Body of pancreas (tissue), 4 donors: ENCODE results near the gene CCNA1. TPM values are rescaled to one million over a fixed set of nuclear protein-coding genes. Genes with fewer than 3 reads are reported as not detected.

Experiments
- ATAC-seq: fragments of 150-250 bp; one replicate; pipeline ENCODE4 v1.9.1; 2016
- DNase-seq, 4 donors: peaks; one replicate each; pipeline ENCODE4 v3.0.0-alpha.2; 2019
- H3K27ac ChIP-seq, 4 donors: fragments of 200-600 bp; sonication (generic); 1 replicate in 3 of 4; 2 replicates in 1 of 4; pipeline versions ENCODE4 v1.5.1 to v1.6.1; 2016 to 2019; ENCODE audit warnings: mild to moderate bottlenecking in 1 of 4, mixed read lengths in 1 of 4, moderate library complexity in 1 of 4
- H3K27me3 ChIP-seq, 2 donors: fragments of 200-600 bp; sonication (generic); one replicate each; pipeline ENCODE4 v1.6.0; 2016; ENCODE audit warnings: mild to moderate bottlenecking in 1 of 2
- H3K36me3 ChIP-seq, 2 donors: fragments of 200-600 bp; sonication (generic); replicated peaks in 1 of 2; 2 replicates each; pipeline ENCODE4 v1.5.1; 2016; ENCODE audit warnings: low read depth in 2 of 2; ENCODE audit not compliant: insufficient read depth in 1 of 2
- H3K4me1 ChIP-seq: fragments of 200-600 bp; sonication (generic); one replicate; pipeline ENCODE4 v1.6.0; 2016
- H3K4me3 ChIP-seq, 2 donors: fragments of 200-600 bp; sonication (generic); 1 replicate in 1 of 2; 2 replicates in 1 of 2; pipeline ENCODE4 v1.5.1; 2016 to 2019
- H3K9me3 ChIP-seq, 3 donors: fragments of 200-600 bp; sonication (generic); 1 replicate in 2 of 3; 2 replicates in 1 of 3; pipeline ENCODE4 v1.5.1; 2016
- POLR2A ChIP-seq, 3 donors: fragments of 450-650 bp; IDR thresholded peaks; one replicate each; pipeline ENCODE4 v1.6.1; 2016; ENCODE audit warnings: antibody characterized with exemption in 3 of 3, mild to moderate bottlenecking in 2 of 3
- WGBS, 2 donors: methylation state at CpG; one replicate each; pipeline ENCODE4 v1.1.5; 2017; 5-methylcytosine and 5-hydroxymethylcytosine counted together
- intact Hi-C: fragments of 100-400 bp; cut with DNase I; formaldehyde crosslinking; loops from one replicate; pipeline ENCODE4 v1.15.1; 2023
- total RNA-seq, 2 donors: library from RNA; depleted of rRNA; stranded (reverse); fragments of >200 nt; gene quantifications; one replicate each; pipeline ENCODE4 v1.1.0, GENCODE V29; 2016
- TF ChIP-seq, protein P1 (sequence below), 7 experiments: fragments of 450-650 bp in 4 of 7; fragments of 200-600 bp in 3 of 7; sonication (generic) in 3 of 7; IDR thresholded peaks; one replicate each; pipeline ENCODE4 v1.5.1; 2016 to 2019; ENCODE audit warnings: antibody characterized with exemption in 7 of 7

The CCNA1 gene
- total RNA-seq, 2 donors from 2014 or later: not detected

DNA sequence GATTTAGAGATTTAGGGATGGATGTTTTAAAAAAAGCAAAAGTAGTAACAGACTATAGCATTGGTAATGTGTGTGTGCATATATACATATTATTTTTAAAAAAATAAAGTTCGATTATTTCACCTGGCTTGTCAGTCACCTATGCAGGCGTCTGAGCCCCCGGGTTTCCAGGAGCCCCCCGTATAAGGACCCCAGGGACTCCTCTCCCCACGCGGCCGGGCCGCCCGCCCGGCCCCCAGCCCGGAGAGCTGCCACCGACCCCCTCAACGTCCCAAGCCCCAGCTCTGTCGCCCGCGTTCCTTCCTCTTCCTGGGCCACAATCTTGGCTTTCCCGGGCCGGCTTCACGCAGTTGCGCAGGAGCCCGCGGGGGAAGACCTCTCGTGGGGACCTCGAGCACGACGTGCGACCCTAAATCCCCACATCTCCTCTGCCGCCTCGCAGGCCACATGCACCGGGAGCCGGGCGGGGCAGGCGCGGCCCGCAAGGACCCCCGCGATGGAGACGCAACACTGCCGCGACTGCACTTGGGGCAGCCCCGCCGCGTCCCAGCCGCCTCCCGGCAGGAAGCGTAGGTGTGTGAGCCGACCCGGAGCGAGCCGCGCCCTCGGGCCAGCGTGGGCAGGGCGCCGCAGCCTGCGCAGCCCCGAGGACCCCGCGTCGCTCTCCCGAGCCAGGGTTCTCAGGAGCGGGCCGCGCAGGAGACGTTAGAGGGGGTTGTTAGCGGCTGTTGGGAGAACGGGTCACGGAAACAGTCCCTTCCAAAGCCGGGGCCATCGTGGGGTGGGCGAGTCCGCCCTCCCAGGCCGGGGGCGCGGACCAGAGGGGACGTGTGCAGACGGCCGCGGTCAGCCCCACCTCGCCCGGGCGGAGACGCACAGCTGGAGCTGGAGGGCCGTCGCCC, 840 bp upstream of the CCNA1 start:
- 1 to 6% methylated on average over 10 to 85 of the region's 85 CpGs for WGBS, 2 donors
- DNase-seq: no peak
- Histone ChIP-seq H3K27ac (no peak overlapping the region), H3K4me3 (peak overlapping the region in 1 of 2 donors; percentile 17), H3K9me3 (no peaks in the 10 kb centered on the region), H3K4me1 (peaks cover 28% of the 10 kb centered on the region), H3K27me3 (peaks cover 0 to 19% of the 10 kb centered on the region in 2 donors), H3K36me3 (no peaks in the 10 kb centered on the region)
- peak; percentile 43 for ATAC-seq
- no peak for TF ChIP-seq POLR2A (IDR thresholded peaks at IDR 0.05)
- TF ChIP-seq, protein P1, sequence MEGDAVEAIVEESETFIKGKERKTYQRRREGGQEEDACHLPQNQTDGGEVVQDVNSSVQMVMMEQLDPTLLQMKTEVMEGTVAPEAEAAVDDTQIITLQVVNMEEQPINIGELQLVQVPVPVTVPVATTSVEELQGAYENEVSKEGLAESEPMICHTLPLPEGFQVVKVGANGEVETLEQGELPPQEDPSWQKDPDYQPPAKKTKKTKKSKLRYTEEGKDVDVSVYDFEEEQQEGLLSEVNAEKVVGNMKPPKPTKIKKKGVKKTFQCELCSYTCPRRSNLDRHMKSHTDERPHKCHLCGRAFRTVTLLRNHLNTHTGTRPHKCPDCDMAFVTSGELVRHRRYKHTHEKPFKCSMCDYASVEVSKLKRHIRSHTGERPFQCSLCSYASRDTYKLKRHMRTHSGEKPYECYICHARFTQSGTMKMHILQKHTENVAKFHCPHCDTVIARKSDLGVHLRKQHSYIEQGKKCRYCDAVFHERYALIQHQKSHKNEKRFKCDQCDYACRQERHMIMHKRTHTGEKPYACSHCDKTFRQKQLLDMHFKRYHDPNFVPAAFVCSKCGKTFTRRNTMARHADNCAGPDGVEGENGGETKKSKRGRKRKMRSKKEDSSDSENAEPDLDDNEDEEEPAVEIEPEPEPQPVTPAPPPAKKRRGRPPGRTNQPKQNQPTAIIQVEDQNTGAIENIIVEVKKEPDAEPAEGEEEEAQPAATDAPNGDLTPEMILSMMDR (IDR thresholded peaks at IDR 0.05): no peak
- intact Hi-C loops: no loop called here

- no peaks in the 10 kb centered on the region for H3K36me3 ChIP-seq
- H3K4me3 ChIP-seq: no peak overlapping the region
- no peak for ATAC-seq
- H3K9me3 ChIP-seq: no peaks in the 10 kb centered on the region
- TF ChIP-seq POLR2A (IDR thresholded peaks at IDR 0.05): no peak
- TF ChIP-seq, protein P1 (IDR thresholded peaks at IDR 0.05): no peak
- H3K4me1 ChIP-seq: peaks cover 11% of the 10 kb centered on the region
- DNase-seq: no peak
- no peak overlapping the region for H3K27ac ChIP-seq
- peaks cover 0 to 3% of the 10 kb centered on the region in 2 donors for H3K27me3 ChIP-seq
- WGBS, 2 donors: 61 to 63% methylated on average over 4 of the region's 4 CpGs
- intact Hi-C loops: no loop called here
These were observed 4.5 kb downstream of the CCNA1 start for GRCh38 chr13:36436811-36437210.

DNA sequence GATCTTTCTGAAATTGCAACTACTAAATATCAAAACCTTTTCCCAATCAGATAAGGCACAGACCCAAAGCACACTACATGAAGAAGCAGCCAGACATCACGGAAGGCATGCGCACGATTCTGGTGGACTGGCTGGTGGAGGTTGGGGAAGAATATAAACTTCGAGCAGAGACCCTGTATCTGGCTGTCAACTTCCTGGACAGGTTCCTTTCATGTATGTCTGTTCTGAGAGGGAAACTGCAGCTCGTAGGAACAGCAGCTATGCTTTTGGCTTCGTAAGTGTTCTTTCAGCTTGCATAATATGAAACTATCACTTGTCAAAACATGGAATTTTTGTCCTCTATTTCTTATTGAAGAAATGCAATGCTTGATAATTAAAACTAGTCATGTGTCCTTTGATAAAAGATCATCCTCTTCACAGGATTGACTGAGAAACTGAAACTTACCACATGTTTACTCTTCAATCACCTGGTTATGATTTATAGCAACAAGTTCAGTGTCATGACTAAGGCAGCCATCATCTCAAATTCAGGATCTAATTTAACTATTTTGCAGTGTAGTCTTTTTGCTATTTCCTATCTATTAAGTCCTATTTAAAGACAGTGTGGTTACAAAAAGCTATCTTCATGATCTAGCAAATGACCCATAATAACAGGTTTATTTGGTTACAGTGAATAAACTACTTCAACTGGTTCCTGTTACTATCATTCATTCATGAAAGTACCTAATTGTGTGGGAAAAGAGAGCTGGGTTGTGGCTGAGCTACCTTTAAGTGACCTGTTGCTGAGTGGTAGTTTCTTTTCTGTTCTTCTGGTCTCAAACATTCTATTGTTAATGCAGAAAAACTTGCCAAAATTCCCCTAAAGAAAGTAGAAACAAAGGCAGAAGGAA, 6.5 kb downstream of the CCNA1 start:
- WGBS, 2 donors: 46 to 60% methylated on average over 6 of the region's 6 CpGs
- Histone ChIP-seq H3K36me3 (no peaks in the 10 kb centered on the region), H3K27me3 (no peaks in the 10 kb centered on the region), H3K9me3 (no peaks in the 10 kb centered on the region), H3K27ac (no peak overlapping the region), H3K4me3 (no peak overlapping the region), H3K4me1 (no peaks in the 10 kb centered on the region)
- intact Hi-C loops: no loop called here
- ATAC-seq (no peak), DNase-seq (no peak)
- no peak for TF ChIP-seq POLR2A (IDR thresholded peaks at IDR 0.05)
- TF ChIP-seq, protein P1 (IDR thresholded peaks at IDR 0.05): no peak

- Histone ChIP-seq H3K36me3 (no peaks in the 10 kb centered on the region), H3K4me1 (no peaks in the 10 kb centered on the region), H3K27me3 (no peaks in the 10 kb centered on the region), H3K9me3 (no peaks in the 10 kb centered on the region), H3K4me3 (no peak overlapping the region), H3K27ac (no peak overlapping the region)
- WGBS, 2 donors: 50 to 53% methylated on average over 5 of the region's 5 CpGs
- intact Hi-C loops: no loop called here
- DNase-seq (no peak), ATAC-seq (no peak)
- TF ChIP-seq, protein P1 (IDR thresholded peaks at IDR 0.05): no peak
- no peak for TF ChIP-seq POLR2A (IDR thresholded peaks at IDR 0.05)
These were observed 13.0 kb downstream of the CCNA1 start for GRCh38 chr13:36445278-36445677.
